KOPT-K1 (cell line): ENCODE data around the gene KIF26B.
"Not testable (repeated sequence)": the region's sequence is repeated elsewhere in the genome, so short reads cannot be mapped to it uniquely, and the experiment has no call there.

Experiments used
- H3K27ac ChIP-seq: fragments of 200-600 bp; sonication (generic); 2 replicates; pipeline ENCODE4 v1.5.1; 2016; ENCODE audit warnings: antibody characterized with exemption, mild to moderate bottlenecking, low read depth, low read length; ENCODE audit not compliant: poor library complexity, severe bottlenecking
- H3K36me3 ChIP-seq: fragments of 200-600 bp; sonication (generic); 2 replicates; pipeline ENCODE4 v1.5.1; 2017; ENCODE audit warnings: antibody characterized with exemption, mild to moderate bottlenecking, low read length, moderate library complexity; ENCODE audit not compliant: insufficient read depth
- H3K9me3 ChIP-seq: fragments of 200-600 bp; sonication (generic); 2 replicates; pipeline ENCODE4 v1.5.1; 2017; ENCODE audit warnings: antibody characterized with exemption, low read length, mild to moderate bottlenecking; ENCODE audit not compliant: insufficient read depth, poor library complexity, severe bottlenecking

Gene KIF26B

DNA sequence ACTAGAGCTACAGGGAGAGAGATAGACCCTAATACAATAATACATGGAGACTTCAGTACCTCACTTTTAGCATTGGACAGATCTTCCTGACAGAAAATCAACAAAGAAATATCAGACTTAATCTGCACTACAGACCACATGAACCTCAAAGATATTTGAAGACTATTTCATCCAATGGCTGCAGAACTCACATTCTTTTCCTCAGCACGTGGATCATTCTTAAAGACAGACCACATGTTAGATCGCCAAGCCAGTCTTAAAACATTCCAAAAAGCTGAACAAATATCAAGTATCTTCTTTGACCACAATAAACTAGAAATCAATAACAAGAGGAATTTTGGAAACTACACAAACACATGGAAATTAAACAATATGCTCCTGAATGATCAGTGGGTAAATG lies 576.0 kb downstream of the KIF26B start:
- H3K9me3 ChIP-seq = peaks cover 6% of the 10 kb centered on the region
- no peak overlapping the region for H3K27ac ChIP-seq

DNA sequence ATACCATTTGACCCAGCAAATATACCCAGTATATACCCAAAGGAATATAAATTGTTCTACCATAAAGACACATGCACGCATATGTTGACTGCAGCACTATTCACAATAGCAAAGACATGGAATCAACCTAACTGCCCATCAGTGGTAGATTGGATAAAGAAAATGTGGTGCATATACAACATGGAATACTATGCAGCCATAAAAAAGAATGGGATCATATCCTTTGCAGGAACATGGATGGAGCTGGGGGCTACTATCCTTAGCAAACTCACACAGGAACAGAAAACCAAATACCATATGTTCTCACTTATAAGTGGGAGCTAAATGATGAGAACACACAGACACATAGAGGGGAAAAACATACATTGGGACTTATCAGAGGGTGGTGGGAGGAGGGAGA lies 585.6 kb downstream of the KIF26B start:
- not testable (repeated sequence) for H3K27ac ChIP-seq, H3K36me3 ChIP-seq, H3K9me3 ChIP-seq

More for the DNA sequence above, 576.0 kb downstream of the KIF26B start:
- no peaks in the 10 kb centered on the region for H3K36me3 ChIP-seq

DNA sequence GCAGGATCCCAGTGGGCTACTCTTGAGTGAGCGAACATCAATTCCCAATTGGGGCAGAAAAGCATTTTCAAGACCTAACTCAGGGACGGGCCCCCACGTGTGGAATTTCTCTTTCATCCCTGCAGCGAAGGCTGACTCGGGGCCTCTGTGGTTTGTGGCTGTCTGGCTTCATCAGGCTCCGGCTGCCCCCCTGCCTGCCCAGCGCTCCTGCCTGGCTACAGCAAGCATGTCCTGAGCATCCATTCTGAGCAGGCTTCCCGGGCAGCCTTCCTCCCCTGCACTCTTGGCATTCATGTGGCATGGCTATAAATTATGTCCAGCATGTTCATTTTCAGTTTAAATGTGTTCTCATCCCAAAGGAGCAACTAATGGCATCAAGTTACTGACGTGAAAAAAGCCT lies 588.1 kb downstream of the KIF26B start:
- Histone ChIP-seq H3K9me3 (no peaks in the 10 kb centered on the region), H3K36me3 (no peaks in the 10 kb centered on the region), H3K27ac (no peak overlapping the region)

DNA sequence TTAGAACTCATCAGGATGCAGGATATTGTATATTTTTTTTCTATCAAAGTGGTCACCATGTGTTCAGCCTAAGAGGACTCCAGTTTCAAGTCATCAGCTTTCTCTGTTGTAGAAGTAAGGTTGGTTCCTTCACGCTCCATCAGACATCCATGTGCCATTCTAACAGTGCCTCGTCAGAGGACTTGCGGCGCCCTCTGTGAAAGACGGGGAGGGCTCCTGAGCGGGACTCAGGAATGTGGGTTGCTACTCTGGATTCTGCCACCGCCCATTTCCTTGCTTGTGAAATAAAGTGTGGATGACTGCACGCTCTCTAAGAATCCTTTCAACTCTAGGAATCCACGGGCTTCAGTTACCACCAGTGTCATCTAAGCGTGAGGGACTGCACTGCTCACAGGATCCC lies 593.5 kb downstream of the KIF26B start:
- H3K27ac ChIP-seq = no peak overlapping the region
- H3K9me3 ChIP-seq = no peaks in the 10 kb centered on the region
- H3K36me3 ChIP-seq = no peaks in the 10 kb centered on the region

DNA sequence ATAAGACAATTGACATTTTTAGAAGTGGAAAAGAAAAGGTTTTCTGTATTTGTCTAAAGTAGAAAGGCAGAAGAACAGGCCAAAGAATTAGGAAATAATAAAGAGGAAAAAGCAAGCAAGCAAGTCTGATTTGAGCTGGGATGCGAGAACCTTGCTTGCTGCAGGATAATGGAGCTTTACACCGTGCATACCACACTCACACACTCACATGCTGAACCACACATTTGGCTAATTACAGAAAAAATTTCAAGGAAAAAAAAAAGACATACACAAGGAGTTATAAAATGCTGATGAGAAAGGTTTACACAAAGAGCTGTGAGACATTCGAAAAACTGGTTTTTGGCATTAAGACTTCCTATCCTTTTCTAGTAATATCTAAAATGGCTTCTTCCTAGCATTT lies 593.9 kb downstream of the KIF26B start:
- H3K27ac ChIP-seq = no peak overlapping the region
- no peaks in the 10 kb centered on the region for H3K36me3 ChIP-seq
- no peaks in the 10 kb centered on the region for H3K9me3 ChIP-seq

DNA sequence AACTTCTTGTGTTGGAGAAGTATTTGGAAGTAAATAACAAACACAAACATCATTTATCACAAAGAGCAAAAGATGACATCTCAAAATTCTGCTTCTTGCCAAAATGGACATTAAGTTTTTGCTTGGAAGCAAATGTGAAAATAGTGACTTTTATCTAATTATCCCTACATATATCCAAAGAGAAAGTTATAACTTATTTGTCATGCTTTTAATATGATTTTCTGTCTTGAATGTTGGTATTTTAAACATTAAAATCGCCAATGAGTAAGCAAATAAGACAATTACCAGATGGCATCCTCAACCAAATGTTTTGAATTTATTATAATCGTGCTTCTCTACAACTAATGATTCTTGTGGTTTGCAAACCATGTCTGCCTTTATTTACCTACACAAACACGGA lies 594.3 kb downstream of the KIF26B start:
- H3K36me3 ChIP-seq = no peaks in the 10 kb centered on the region
- no peaks in the 10 kb centered on the region for H3K9me3 ChIP-seq
- H3K27ac ChIP-seq = no peak overlapping the region

DNA sequence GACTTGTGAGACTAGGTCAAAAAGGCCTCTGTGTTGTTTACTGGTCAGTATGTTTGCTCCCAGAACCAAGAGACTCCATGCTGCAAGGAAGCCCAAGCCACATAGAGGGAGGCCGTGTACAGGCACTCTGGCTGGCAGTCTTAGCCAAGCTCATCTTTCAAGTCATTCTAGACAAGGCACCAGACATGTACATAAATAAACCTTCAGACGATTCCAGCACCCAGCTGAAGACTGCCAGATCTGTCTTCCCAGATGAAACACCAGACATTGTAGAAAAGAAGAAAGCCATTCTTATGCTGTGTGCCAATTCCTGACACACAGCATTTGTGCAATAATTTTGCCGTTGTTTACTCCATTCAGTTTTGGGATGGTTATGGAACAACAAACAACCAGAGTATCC lies 595.5 kb downstream of the KIF26B start:
- Histone ChIP-seq H3K36me3 (no peaks in the 10 kb centered on the region), H3K9me3 (no peaks in the 10 kb centered on the region), H3K27ac (no peak overlapping the region)

DNA sequence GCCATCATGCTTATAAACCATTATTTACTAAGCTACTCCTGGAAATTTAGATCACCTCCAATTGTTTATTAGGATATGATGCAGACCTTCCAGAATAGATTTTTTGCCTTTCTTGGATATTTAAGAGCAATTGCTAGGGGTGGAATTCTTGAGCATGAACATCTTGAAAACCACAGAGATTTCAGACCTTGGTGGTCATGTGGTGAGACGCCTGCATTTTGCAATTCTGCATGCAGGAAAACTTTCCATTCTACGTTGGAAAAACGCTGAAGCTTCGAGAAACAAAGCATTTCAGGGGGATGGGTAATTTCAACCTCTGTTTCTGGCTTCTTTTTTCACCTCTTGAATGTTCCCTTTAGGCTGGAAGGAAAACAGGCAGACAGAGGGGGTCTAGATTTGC lies 596.3 kb downstream of the KIF26B start:
- no peaks in the 10 kb centered on the region for H3K36me3 ChIP-seq
- H3K27ac ChIP-seq = no peak overlapping the region
- H3K9me3 ChIP-seq = no peaks in the 10 kb centered on the region

DNA sequence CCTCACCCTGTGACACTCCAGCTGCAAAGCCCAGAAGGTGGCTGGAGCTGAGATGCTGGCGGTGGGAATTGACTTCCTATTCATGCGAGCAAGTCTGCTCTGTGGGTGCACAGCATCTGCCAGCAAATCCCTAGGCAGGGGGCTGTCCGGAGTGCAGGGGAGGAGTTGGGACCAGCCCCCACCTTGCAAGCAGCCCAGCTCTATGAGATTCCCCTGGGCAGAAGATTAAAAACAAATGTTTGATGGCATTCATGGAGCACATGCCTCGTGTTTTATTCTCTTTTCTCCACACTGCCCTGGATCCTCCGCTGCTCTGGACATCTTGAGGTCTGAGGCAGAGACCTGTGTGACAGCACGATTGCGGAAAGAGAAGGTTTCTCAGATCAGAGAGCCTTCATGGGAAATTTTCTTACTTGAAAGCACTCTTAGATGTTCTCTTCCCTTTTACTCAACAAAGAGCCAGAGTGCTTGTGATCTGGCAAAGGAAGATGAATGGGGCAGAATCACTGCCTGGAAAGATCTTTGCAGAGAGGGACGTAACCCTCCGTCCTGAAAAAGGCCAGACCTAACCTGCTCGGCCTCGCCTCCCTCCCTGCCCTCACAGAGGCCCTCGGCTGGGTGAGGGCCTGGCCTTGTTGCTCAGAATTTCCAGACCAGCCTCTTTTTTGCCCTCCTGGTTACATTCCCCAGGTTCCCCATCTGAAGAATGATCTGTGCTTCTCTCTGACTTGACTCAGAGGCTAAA lies 597.1 kb downstream of the KIF26B start:
- Histone ChIP-seq H3K27ac (no peak overlapping the region), H3K9me3 (no peaks in the 10 kb centered on the region), H3K36me3 (no peaks in the 10 kb centered on the region)

DNA sequence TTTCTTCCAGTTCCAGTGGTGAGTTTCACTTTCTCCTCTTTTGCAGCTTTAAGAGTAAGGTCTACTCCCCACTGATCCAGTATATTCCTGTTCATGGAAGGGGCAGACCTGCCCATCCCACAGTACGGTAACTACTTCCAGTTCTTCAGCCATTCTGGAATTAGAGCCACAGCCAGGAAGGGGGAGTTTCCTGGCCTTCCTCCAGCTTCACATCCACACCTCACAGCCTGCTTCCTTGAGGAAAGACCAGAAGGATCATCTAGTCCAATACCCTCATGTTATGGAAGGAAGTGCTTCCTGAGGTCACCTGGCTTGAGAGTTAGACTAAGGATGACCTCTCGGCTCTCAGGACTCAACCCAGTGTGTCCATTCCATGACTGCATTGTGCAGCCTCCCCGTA lies 597.8 kb downstream of the KIF26B start:
- H3K27ac ChIP-seq = no peak overlapping the region
- H3K36me3 ChIP-seq = no peaks in the 10 kb centered on the region
- H3K9me3 ChIP-seq = no peaks in the 10 kb centered on the region

DNA sequence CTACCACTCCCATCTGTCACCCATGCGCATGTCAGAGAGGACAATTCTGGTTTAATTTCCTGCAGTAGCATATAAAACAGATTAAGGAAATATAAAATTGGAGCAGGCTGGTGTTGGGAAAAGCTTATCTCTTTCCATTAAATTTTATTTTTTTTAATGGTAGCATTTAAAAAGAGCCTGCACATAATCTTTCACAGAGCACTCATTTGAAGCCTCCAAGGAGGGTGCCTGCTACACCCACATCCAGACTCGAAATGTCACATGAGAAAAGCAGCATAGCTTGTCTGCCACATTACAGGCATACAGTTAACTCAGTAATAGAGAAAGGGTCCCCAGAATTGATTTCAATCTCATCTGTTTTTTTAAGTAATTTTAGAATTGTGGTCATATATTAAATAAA lies 599.0 kb downstream of the KIF26B start:
- Histone ChIP-seq H3K27ac (no peak overlapping the region), H3K9me3 (no peaks in the 10 kb centered on the region)

DNA sequence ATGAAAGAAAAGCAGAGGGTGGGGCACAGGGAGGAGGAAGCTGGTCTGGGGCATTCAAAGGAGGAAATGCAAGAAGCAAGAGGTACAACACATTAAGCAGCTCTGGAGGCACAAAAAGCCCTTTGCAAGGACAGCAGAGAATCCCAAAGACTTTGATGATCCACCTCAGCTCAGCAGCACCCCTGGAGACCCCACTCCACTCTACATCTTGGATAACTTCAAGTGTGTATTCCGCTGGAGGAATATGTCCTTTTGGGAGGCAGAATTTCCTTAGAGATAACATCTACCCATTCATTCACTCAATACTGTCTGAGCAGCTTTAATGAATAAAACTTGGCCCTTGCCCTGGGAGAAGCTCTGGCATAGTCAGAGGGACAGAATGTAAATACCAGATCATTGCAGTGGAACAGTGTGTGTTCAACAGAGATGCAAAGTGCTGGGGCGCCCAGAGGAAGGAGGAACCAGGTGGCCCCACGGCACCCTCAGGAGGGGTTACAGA lies 599.7 kb downstream of the KIF26B start:
- Histone ChIP-seq H3K36me3 (no peaks in the 10 kb centered on the region), H3K27ac (no peak overlapping the region), H3K9me3 (no peaks in the 10 kb centered on the region)

More for the DNA sequence above, 599.0 kb downstream of the KIF26B start:
- H3K36me3 ChIP-seq = no peaks in the 10 kb centered on the region
